GM23338 (cell line): Measurements from ENCODE around the gene MPL. TPM values are rescaled to one million over a fixed set of nuclear protein-coding genes. Genes with fewer than 3 reads are reported as not detected.

Source experiments
- ATAC-seq: fragments of 200-7000 bp; cut with Tn5 transposase; 3 replicates; pipeline ENCODE4 v1.9.1; 2020
- DNase-seq: peaks from one replicate; pipeline ENCODE4 v3.0.0-alpha.2; 2015; ENCODE audit warnings: low spot score
- H2AFZ ChIP-seq: fragments of 200-600 bp; sonication (generic); 2 replicates; pipeline ENCODE4 v1.8.0; 2016; ENCODE audit warnings: antibody characterized with exemption, mild to moderate bottlenecking, moderate library complexity
- H3F3A ChIP-seq: fragments of 200-600 bp; sonication (generic); replicated peaks from 2 replicates; pipeline ENCODE4 v1.8.0; 2017; ENCODE audit warnings: antibody characterized with exemption, mixed run types, low read depth
- H3K27ac ChIP-seq: fragments of 200-600 bp; sonication (generic); 2 replicates; pipeline ENCODE4 v1.6.1; 2016; ENCODE audit warnings: low read depth
- H3K27me3 ChIP-seq: fragments of 200-600 bp; sonication (generic); 2 replicates; pipeline ENCODE4 v1.8.0; 2016; ENCODE audit warnings: mild to moderate bottlenecking, mixed run types, moderate library complexity; ENCODE audit not compliant: insufficient read depth
- H3K36me3 ChIP-seq: fragments of 200-600 bp; sonication (generic); 2 replicates; pipeline ENCODE4 v1.8.0; 2016; ENCODE audit warnings: mild to moderate bottlenecking; ENCODE audit not compliant: insufficient read depth
- H3K4me1 ChIP-seq: fragments of 200-600 bp; sonication (generic); 2 replicates; pipeline ENCODE4 v1.8.0; 2016; ENCODE audit warnings: mild to moderate bottlenecking, moderate library complexity; ENCODE audit not compliant: insufficient read depth
- H3K4me2 ChIP-seq: fragments of 200-600 bp; sonication (generic); 2 replicates; pipeline ENCODE4 v1.7.1; 2017; ENCODE audit warnings: mixed run types
- H3K4me3 ChIP-seq: fragments of 200-600 bp; sonication (generic); 2 replicates; pipeline ENCODE4 v1.6.1; 2016; ENCODE audit warnings: mixed run types
- H3K79me2 ChIP-seq: fragments of 200-600 bp; sonication (generic); replicated peaks from 2 replicates; pipeline ENCODE4 v1.8.0; 2017; ENCODE audit warnings: mild to moderate bottlenecking; ENCODE audit not compliant: insufficient read depth
- H3K9me2 ChIP-seq: fragments of 200-600 bp; sonication (generic); 2 replicates; pipeline ENCODE4 v1.8.0; 2017; ENCODE audit not compliant: insufficient read depth
- H4K20me1 ChIP-seq: fragments of 200-600 bp; sonication (generic); replicated peaks from 2 replicates; pipeline ENCODE4 v1.8.0; 2017; ENCODE audit warnings: mild to moderate bottlenecking; ENCODE audit not compliant: insufficient read depth
- H3K27ac Mint-ChIP-seq: 2 replicates; pipeline ENCODE4 v1.8.0; 2020; ENCODE audit warnings: inconsistent platforms, mild to moderate bottlenecking, moderate library complexity, mixed read lengths
- H3K27me3 Mint-ChIP-seq: 3 replicates; pipeline ENCODE4 v1.8.0; 2022; ENCODE audit warnings: low read depth, mild to moderate bottlenecking, moderate library complexity, mixed read lengths, inconsistent platforms; ENCODE audit not compliant: insufficient read depth, poor library complexity
- H3K36me3 Mint-ChIP-seq: 3 replicates; pipeline ENCODE4 v1.8.0; 2021; ENCODE audit warnings: low read depth, mild to moderate bottlenecking, inconsistent platforms, moderate library complexity, mixed read lengths
- H3K4me1 Mint-ChIP-seq: 3 replicates; pipeline ENCODE4 v1.8.0; 2020; ENCODE audit warnings: mild to moderate bottlenecking, inconsistent platforms, mixed read lengths
- H3K4me3 Mint-ChIP-seq: 3 replicates; pipeline ENCODE4 v1.8.0; 2021; ENCODE audit warnings: moderate library complexity, mild to moderate bottlenecking, inconsistent platforms, mixed read lengths
- H3K9me3 Mint-ChIP-seq: 3 replicates; pipeline ENCODE4 v1.8.0; 2020; ENCODE audit warnings: moderate library complexity, mild to moderate bottlenecking, inconsistent platforms, mixed read lengths
- CREB1 ChIP-seq: fragments of 250-450 bp; sonication (Bioruptor Pico); IDR thresholded peaks from 2 replicates; pipeline ENCODE4 v1.5.0; 2020; ENCODE audit warnings: low read depth, mild to moderate bottlenecking, moderate library complexity
- ETS1 ChIP-seq: IDR thresholded peaks from 2 replicates; pipeline ENCODE4 v1.6.1; 2016; ENCODE audit warnings: antibody characterized with exemption
- EZH2 ChIP-seq: fragments of 200-600 bp; sonication (generic); IDR thresholded peaks from one replicate; pipeline ENCODE4 v1.8.0; 2017; ENCODE audit warnings: antibody characterized with exemption, mild to moderate bottlenecking, low read depth; ENCODE audit not compliant: unreplicated experiment
- EZH2phosphoT487 ChIP-seq: fragments of 200-600 bp; sonication (generic); IDR thresholded peaks from one replicate; pipeline ENCODE4 v1.8.1; 2018; ENCODE audit warnings: antibody characterized with exemption; ENCODE audit not compliant: unreplicated experiment
- JUNB ChIP-seq: IDR thresholded peaks from one replicate; pipeline ENCODE4 v1.6.1; 2016; ENCODE audit warnings: antibody characterized with exemption; ENCODE audit not compliant: unreplicated experiment
- NANOG ChIP-seq: IDR thresholded peaks from 2 replicates; pipeline ENCODE4 v1.6.1; 2016; ENCODE audit warnings: antibody characterized with exemption, borderline replicate concordance
- POLR2AphosphoS5 ChIP-seq: IDR thresholded peaks from 2 replicates; pipeline ENCODE4 v1.6.1; 2016; ENCODE audit warnings: antibody characterized with exemption, low read depth
- ZNF114 ChIP-seq: fragments of 250-450 bp; sonication (Bioruptor Pico); IDR thresholded peaks from 2 replicates; pipeline ENCODE4 v1.5.0; 2020; ENCODE audit warnings: mild to moderate bottlenecking, moderate library complexity
- ZNF331 ChIP-seq: fragments of 250-450 bp; sonication (Bioruptor Pico); IDR thresholded peaks from 2 replicates; pipeline ENCODE4 v1.5.0; 2020; ENCODE audit warnings: low read depth, mild to moderate bottlenecking, moderate library complexity
- ZNF462 ChIP-seq: fragments of 250-450 bp; sonication (Bioruptor Pico); IDR thresholded peaks from 2 replicates; pipeline ENCODE4 v1.5.0; 2020; ENCODE audit warnings: mild to moderate bottlenecking, moderate library complexity
- microRNA-seq: library from miRNA; unstranded; fragments of <30 nt; microRNA quantifications from one replicate; pipeline ENCODE4, GENCODE V29; 2017
- polyA plus RNA-seq: library from polyadenylated mRNA; unstranded; fragments of >200 nt; fragmentation: Nextera tagmentation; extraction: Ambion mirVana; gene quantifications from 2 replicates; pipeline ENCODE4 v1.2.1, GENCODE V29; 2016
- total RNA-seq: library from RNA; depleted of rRNA; stranded (reverse); fragments of >200 nt; shearing (Covaris generic); gene quantifications from 2 replicates; pipeline ENCODE4 v1.2.3, GENCODE V29; 2014; rRNA removed

Gene MPL
- total and polyA plus RNA-seq, 2 experiments from 2014 or later, result not detected

- no peak for ATAC-seq
Observed at GRCh38 chr1:43402089-43402865, 64.7 kb downstream of the MPL start.

More at GRCh38 chr1:43402089-43402865, 64.7 kb downstream of the MPL start:
- no peaks in the 10 kb centered on the region for H3K4me1 ChIP-seq
- H3K27ac Mint-ChIP-seq, result no peak overlapping the region; the same call in 1 of the 2 replicates
- no peaks in the 10 kb centered on the region for H3K27me3 ChIP-seq
- H3K9me2 ChIP-seq, result no peaks in the 10 kb centered on the region
- H3K36me3 Mint-ChIP-seq, result peaks cover 10% of the 10 kb centered on the region
- H3K27ac ChIP-seq, result no peak overlapping the region
- H3K4me3 ChIP-seq, result no peak overlapping the region
- no peaks in the 10 kb centered on the region for H3F3A ChIP-seq
- no peaks in the 10 kb centered on the region for H3K27me3 Mint-ChIP-seq
- no peak overlapping the region for H3K4me3 Mint-ChIP-seq
- no peak for DNase-seq
- no peaks in the 10 kb centered on the region for H3K79me2 ChIP-seq
- no peak overlapping the region for H2AFZ ChIP-seq
- TF ChIP-seq POLR2AphosphoS5 (no peak), ZNF114 (no peak), ZNF331 (no peak), CREB1 (CRISPR knock-in tag) (no peak), EZH2phosphoT487 (no peak), NANOG (no peak), EZH2 (no peak), JUNB (no peak), ZNF462 (CRISPR knock-in tag) (no peak), ETS1 (no peak)
- H3K36me3 ChIP-seq, result no peaks in the 10 kb centered on the region
- no peak overlapping the region for H3K4me2 ChIP-seq
- H3K4me1 Mint-ChIP-seq, result no peaks in the 10 kb centered on the region
- H4K20me1 ChIP-seq, result no peaks in the 10 kb centered on the region
- no peaks in the 10 kb centered on the region for H3K9me3 Mint-ChIP-seq

Small RNAs within 50 kb of the gene (microRNA-seq; reads per million reads assigned to microRNA genes)
- gene MIR6734, result not detected

Other genes with a start within 250 kb of the MPL start
- gene EBNA1BP2, start 165.5 kb upstream of the MPL start, total RNA-seq, result 116 and 130 TPM in 2 replicates
- gene EBNA1BP2, start 165.5 kb upstream of the MPL start, polyA plus RNA-seq, result 226 and 249 TPM in 2 replicates
- 0.38 and 1.6 TPM in 2 replicates for gene CFAP57, start 165.5 kb upstream of the MPL start, total RNA-seq
- gene CFAP57, start 165.5 kb upstream of the MPL start, polyA plus RNA-seq, result 0.37 and 0.45 TPM in 2 replicates
- gene TMEM125, start 67.8 kb upstream of the MPL start, total RNA-seq, result 31.4 and 39.3 TPM in 2 replicates
- gene TMEM125, start 67.8 kb upstream of the MPL start, polyA plus RNA-seq, result 16.2 and 16.8 TPM in 2 replicates
- 13.5 and 17.1 TPM in 2 replicates for gene C1orf210, start 52.2 kb upstream of the MPL start, total RNA-seq
- gene C1orf210, start 52.2 kb upstream of the MPL start, polyA plus RNA-seq, result 9.3 and 10.3 TPM in 2 replicates
- gene TIE1, start 36.8 kb upstream of the MPL start, total RNA-seq, result 1.5 and 2.3 TPM in 2 replicates
- 0.37 TPM in 2 replicates for gene TIE1, start 36.8 kb upstream of the MPL start, polyA plus RNA-seq
- gene CDC20, start 21.2 kb downstream of the MPL start, total RNA-seq, result 244 and 252 TPM in 2 replicates
- gene CDC20, start 21.2 kb downstream of the MPL start, polyA plus RNA-seq, result 207 and 226 TPM in 2 replicates
- 15.7 and 16.7 TPM in 2 replicates for gene ELOVL1, start 30.2 kb downstream of the MPL start, total RNA-seq
- 23.0 and 23.3 TPM in 2 replicates for gene ELOVL1, start 30.2 kb downstream of the MPL start, polyA plus RNA-seq
- 16.6 and 17.6 TPM in 2 replicates for gene MED8, start 52.0 kb downstream of the MPL start, total RNA-seq
- gene MED8, start 52.0 kb downstream of the MPL start, polyA plus RNA-seq, result 23.6 and 25.7 TPM in 2 replicates
- 11.8 and 16.1 TPM in 2 replicates for gene SZT2, start 52.1 kb downstream of the MPL start, total RNA-seq
- 3.8 and 4.1 TPM in 2 replicates for gene SZT2, start 52.1 kb downstream of the MPL start, polyA plus RNA-seq
- 13.2 and 18.9 TPM in 2 replicates for gene HYI, start 116.1 kb downstream of the MPL start, total RNA-seq
- gene HYI, start 116.1 kb downstream of the MPL start, polyA plus RNA-seq, result 13.5 and 14.3 TPM in 2 replicates
- gene PTPRF, start 193.1 kb downstream of the MPL start, total RNA-seq, result 154 and 173 TPM in 2 replicates
- 48.7 and 52.4 TPM in 2 replicates for gene PTPRF, start 193.1 kb downstream of the MPL start, polyA plus RNA-seq